OCI-LY7 (cell line): Measurements from ENCODE around the gene MCCD1. TPM values are rescaled to one million over a fixed set of nuclear protein-coding genes. Genes with fewer than 3 reads are reported as not detected.

Experiments used
- BruUV-seq: library from RNA; stranded (reverse); fragments of 400-500 nt; replicated peaks from 2 replicates; lab custom pipeline; 2021; lab: Mats Ljungman, UMichigan
- CTCF ChIA-PET: fragments of 300-600 bp; sonication (Branson Sonifier 250); formaldehyde crosslinking; loops from one replicate; lab custom pipeline; 2022; ENCODE audit warnings: antibody characterized with exemption; ENCODE audit not compliant: unreplicated experiment; lab: Charles Lee
- POLR2A ChIA-PET: fragments of 300-600 bp; sonication (Branson Sonifier 250); formaldehyde crosslinking; loops from one replicate; lab custom pipeline; 2022; ENCODE audit warnings: antibody characterized with exemption; lab: Charles Lee
- DNase-seq: peaks from one replicate; pipeline ENCODE4 v3.0.0-alpha.2; 2015; ENCODE audit warnings: low spot score
- H2AFZ ChIP-seq: fragments of 200-600 bp; sonication (generic), shearing (Covaris generic); 2 replicates; pipeline ENCODE4 v1.6.1; 2014; ENCODE audit warnings: mild to moderate bottlenecking, antibody characterized with exemption, low read length, moderate library complexity
- H3K27ac ChIP-seq: fragments of 200-600 bp; sonication (generic); 2 replicates; pipeline ENCODE4 v1.5.1; 2014; ENCODE audit warnings: mixed run types, low read depth, mild to moderate bottlenecking, moderate library complexity, low read length, inconsistent platforms; ENCODE audit not compliant: poor library complexity, severe bottlenecking
- H3K36me3 ChIP-seq: fragments of 200-600 bp; sonication (generic); 2 replicates; pipeline ENCODE4 v1.6.1; 2014; ENCODE audit warnings: mild to moderate bottlenecking, antibody characterized with exemption, low read length, moderate library complexity, mixed read lengths; ENCODE audit not compliant: insufficient read depth
- H3K4me1 ChIP-seq: fragments of 200-600 bp; sonication (generic); 2 replicates; pipeline ENCODE4 v1.5.1; 2014; ENCODE audit warnings: mild to moderate bottlenecking, low read length; ENCODE audit not compliant: insufficient read depth, poor library complexity, severe bottlenecking
- H3K4me2 ChIP-seq: fragments of 200-600 bp; sonication (generic); 2 replicates; pipeline ENCODE4 v1.6.1; 2014; ENCODE audit warnings: mild to moderate bottlenecking, low read length
- H3K4me3 ChIP-seq: fragments of 200-600 bp; sonication (generic); 2 replicates; pipeline ENCODE4 v1.5.1; 2014; ENCODE audit warnings: mild to moderate bottlenecking, low read depth, low read length; ENCODE audit not compliant: poor library complexity, severe bottlenecking
- H3K79me2 ChIP-seq: fragments of 200-600 bp; sonication (generic); 2 replicates; pipeline ENCODE4 v1.6.1; 2016; ENCODE audit warnings: low read depth, mild to moderate bottlenecking, low read length, moderate library complexity, mixed read lengths; ENCODE audit not compliant: insufficient read depth
- H3K9me2 ChIP-seq: fragments of 200-600 bp; sonication (generic); 2 replicates; pipeline ENCODE4 v1.6.1; 2016; ENCODE audit warnings: mild to moderate bottlenecking, low read length, mixed read lengths; ENCODE audit not compliant: insufficient read depth
- H3K9me3 ChIP-seq: fragments of 200-600 bp; sonication (generic); 2 replicates; pipeline ENCODE4 v1.6.1; 2014; ENCODE audit warnings: mild to moderate bottlenecking, mixed run types, low read length, mixed read lengths
- H4K20me1 ChIP-seq: fragments of 200-600 bp; sonication (generic); 2 replicates; pipeline ENCODE4 v1.6.1; 2014; ENCODE audit warnings: mild to moderate bottlenecking, antibody characterized with exemption, low read length, moderate library complexity, mixed read lengths; ENCODE audit not compliant: insufficient read depth
- EZH2phosphoT487 ChIP-seq: fragments of 200-600 bp; sonication (generic); IDR thresholded peaks from 2 replicates; pipeline ENCODE4 v1.6.1; 2018; ENCODE audit warnings: low read depth, borderline replicate concordance, mild to moderate bottlenecking, mixed run types, antibody characterized with exemption, low read length, moderate library complexity, mixed read lengths
- intact Hi-C: fragments of 100-400 bp; cut with micrococcal nuclease; formaldehyde crosslinking; loops from one replicate; pipeline ENCODE4 v1.10.0; 2022; ENCODE audit not compliant: unreplicated experiment
- small RNA-seq: library from RNA; depleted of rRNA; stranded (forward); fragments of <200 nt; gene quantifications from one replicate; pipeline ENCODE3, GENCODE V24; 2014
- total RNA-seq, 2 experiments: library from RNA; depleted of rRNA in 1 of 2; stranded (reverse); fragments of >200 nt in 1 of 2; shearing (Covaris generic) in 1 of 2; gene quantifications; 2 replicates each; pipeline ENCODE4 v1.2.3, GENCODE V29; 2014 to 2022
- TF ChIP-seq, protein P1 (sequence below): fragments of 200-600 bp; sonication (generic); conservative IDR thresholded peaks from 2 replicates; pipeline ENCODE4 v1.5.1; 2014; ENCODE audit warnings: mild to moderate bottlenecking, antibody characterized with exemption, low read length, moderate library complexity, mixed read lengths

MCCD1 gene
- total RNA-seq, 2 experiments from 2014 or later = not detected

DNA sequence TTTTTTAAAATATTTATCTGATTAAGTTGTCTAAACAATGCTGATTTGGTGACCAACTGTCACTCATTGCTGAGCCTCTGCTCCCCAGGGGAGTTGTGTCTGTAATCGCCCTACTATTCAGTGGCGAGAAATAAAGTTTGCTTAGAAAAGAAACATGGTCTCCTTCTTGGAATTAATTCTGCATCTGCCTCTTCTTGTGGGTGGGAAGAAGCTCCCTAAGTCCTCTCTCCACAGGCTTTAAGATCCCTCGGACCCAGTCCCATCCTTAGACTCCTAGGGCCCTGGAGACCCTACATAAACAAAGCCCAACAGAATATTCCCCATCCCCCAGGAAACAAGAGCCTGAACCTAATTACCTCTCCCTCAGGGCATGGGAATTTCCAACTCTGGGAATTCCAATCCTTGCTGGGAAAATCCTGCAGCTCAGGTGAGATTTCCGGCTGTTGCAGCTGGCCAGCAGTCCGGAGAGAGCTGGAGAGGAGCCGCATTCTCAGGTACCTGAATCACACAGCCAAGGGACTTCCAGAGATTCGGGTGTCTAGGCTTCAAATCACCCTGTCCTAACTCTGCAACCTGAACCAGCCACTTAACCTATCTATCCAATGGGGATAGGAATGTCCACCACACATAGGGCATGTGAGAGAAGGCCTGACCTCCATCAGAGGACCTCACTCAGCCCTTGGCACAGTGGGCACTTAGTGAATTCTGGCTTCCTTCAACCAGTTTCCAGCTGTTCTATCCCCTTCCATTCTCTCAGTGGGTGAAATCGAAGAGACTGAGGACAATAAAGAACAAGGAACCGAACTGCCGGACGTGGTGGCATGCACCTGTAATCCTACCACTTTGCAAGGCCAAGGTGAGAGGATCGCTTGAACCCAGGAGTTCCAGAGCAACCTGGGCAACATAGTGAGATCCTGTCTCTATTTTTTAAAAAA lies 49.7 kb downstream of the MCCD1 start:
- BruUV-seq = no TSS peak
- Histone ChIP-seq H3K4me3 (no peak overlapping the region), H2AFZ (no peak overlapping the region), H3K36me3 (peaks cover 13% of the 10 kb centered on the region; the same call in 1 of the 2 replicates), H3K27ac (no peak overlapping the region), H3K4me2 (peak overlapping the region; percentile 23; the same call in 1 of the 2 replicates), H3K79me2 (peaks cover 15% of the 10 kb centered on the region; the same call in 1 of the 2 replicates), H3K9me3 (no peaks in the 10 kb centered on the region), H3K4me1 (peaks cover 79% of the 10 kb centered on the region), H4K20me1 (no peaks in the 10 kb centered on the region), H3K9me2 (no peaks in the 10 kb centered on the region)
- POLR2A ChIA-PET = interaction anchor here (1.0 to 1.9 kb wide), 6 partner anchors 9 to 37 kb away, joined by 3 to 5 read pairs (median 3); partner anchors contain the start of genes DDX39B and NCR3
- no peak for DNase-seq
- intact Hi-C loops = no loop called here
- CTCF ChIA-PET = interaction anchor here (0.5 kb wide), 2 partner anchors 23 to 28 kb away, joined by 4 to 5 read pairs; no protein-coding TSS in a partner anchor
- TF ChIP-seq, protein P1, sequence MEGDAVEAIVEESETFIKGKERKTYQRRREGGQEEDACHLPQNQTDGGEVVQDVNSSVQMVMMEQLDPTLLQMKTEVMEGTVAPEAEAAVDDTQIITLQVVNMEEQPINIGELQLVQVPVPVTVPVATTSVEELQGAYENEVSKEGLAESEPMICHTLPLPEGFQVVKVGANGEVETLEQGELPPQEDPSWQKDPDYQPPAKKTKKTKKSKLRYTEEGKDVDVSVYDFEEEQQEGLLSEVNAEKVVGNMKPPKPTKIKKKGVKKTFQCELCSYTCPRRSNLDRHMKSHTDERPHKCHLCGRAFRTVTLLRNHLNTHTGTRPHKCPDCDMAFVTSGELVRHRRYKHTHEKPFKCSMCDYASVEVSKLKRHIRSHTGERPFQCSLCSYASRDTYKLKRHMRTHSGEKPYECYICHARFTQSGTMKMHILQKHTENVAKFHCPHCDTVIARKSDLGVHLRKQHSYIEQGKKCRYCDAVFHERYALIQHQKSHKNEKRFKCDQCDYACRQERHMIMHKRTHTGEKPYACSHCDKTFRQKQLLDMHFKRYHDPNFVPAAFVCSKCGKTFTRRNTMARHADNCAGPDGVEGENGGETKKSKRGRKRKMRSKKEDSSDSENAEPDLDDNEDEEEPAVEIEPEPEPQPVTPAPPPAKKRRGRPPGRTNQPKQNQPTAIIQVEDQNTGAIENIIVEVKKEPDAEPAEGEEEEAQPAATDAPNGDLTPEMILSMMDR = no peak
- TF ChIP-seq EZH2phosphoT487 = no peak

DNA sequence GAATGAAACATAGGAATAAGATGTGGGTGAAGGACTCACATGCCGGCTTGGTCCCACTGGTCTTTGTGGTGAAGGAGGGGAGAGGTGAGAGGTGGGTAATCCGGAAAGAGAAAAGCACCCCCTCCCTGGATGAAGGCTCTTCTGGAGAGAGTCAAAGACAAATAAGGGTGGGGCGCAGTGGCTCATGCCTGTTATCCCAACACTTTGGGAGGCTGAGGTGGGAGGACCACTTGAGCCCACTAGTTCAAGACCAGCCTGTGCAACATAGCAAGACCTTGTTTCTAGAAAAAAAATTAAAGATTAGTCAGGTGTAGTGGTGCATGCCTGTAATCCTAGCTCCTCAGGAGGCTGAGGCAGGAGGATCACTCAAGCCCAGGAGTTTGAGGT lies 50.4 kb downstream of the MCCD1 start:
- TF ChIP-seq EZH2phosphoT487 = no peak
- TF ChIP-seq, protein P1 = no peak
- H3K36me3 ChIP-seq = peaks cover 13% of the 10 kb centered on the region; the same call in 1 of the 2 replicates
- no TSS peak for BruUV-seq
- no peaks in the 10 kb centered on the region for H3K9me2 ChIP-seq
- no peak overlapping the region for H2AFZ ChIP-seq
- H4K20me1 ChIP-seq = no peaks in the 10 kb centered on the region
- no peak overlapping the region for H3K27ac ChIP-seq
- H3K4me1 ChIP-seq = peaks cover 79% of the 10 kb centered on the region
- peaks cover 15% of the 10 kb centered on the region; the same call in 1 of the 2 replicates for H3K79me2 ChIP-seq
- CTCF ChIA-PET = no interaction called here
- intact Hi-C loops = no loop called here
- H3K4me2 ChIP-seq = no peak overlapping the region
- no peak for DNase-seq
- no peak overlapping the region for H3K4me3 ChIP-seq
- no peaks in the 10 kb centered on the region for H3K9me3 ChIP-seq
- POLR2A ChIA-PET = interaction anchor here (1.3 kb wide), 1 partner anchor 9 kb away, joined by 3 read pairs; no protein-coding TSS in a partner anchor

Small RNA genes within 50 kb of the gene (small RNA-seq; reads per million reads assigned to genes)
- not detected for gene AL663061.1
- gene RF00019 = not detected
- gene SNORD117 = 117 reads per million, percentile 99 among the genes with 10 or more reads in this experiment
- gene SNORD84 = not detected

Other genes starting within 250 kb of the MCCD1 start
- 223 and 258 TPM in 2 replicates for gene HLA-B, start 171.8 kb upstream of the MCCD1 start, total RNA-seq (2014; rRNA removed; shearing (Covaris generic))
- 238 and 309 TPM in 2 replicates for gene HLA-B, start 171.8 kb upstream of the MCCD1 start, total RNA-seq (2022)
- 11.9 and 15.3 TPM in 2 replicates for gene MICA, start 125.4 kb upstream of the MCCD1 start, total RNA-seq (2014; rRNA removed; shearing (Covaris generic))
- gene MICA, start 125.4 kb upstream of the MCCD1 start, total RNA-seq (2022) = 8.3 and 9.9 TPM in 2 replicates
- 24.2 and 26.3 TPM in 2 replicates for gene MICB, start 30.8 kb upstream of the MCCD1 start, total RNA-seq (2014; rRNA removed; shearing (Covaris generic))
- 32.4 and 33.9 TPM in 2 replicates for gene MICB, start 30.8 kb upstream of the MCCD1 start, total RNA-seq (2022)
- 736 and 747 TPM in 2 replicates for gene DDX39B, start 13.0 kb downstream of the MCCD1 start, total RNA-seq (2014; rRNA removed; shearing (Covaris generic))
- gene DDX39B, start 13.0 kb downstream of the MCCD1 start, total RNA-seq (2022) = 478 and 481 TPM in 2 replicates
- gene ATP6V1G2, start 17.6 kb downstream of the MCCD1 start, total RNA-seq (2014; rRNA removed; shearing (Covaris generic)) = 3.8 and 4.2 TPM in 2 replicates
- 14.1 and 15.9 TPM in 2 replicates for gene ATP6V1G2, start 17.6 kb downstream of the MCCD1 start, total RNA-seq (2022)
- gene NFKBIL1, start 18.6 kb downstream of the MCCD1 start, total RNA-seq (2014; rRNA removed; shearing (Covaris generic)) = 17.1 and 21.8 TPM in 2 replicates
- gene NFKBIL1, start 18.6 kb downstream of the MCCD1 start, total RNA-seq (2022) = 22.7 and 23.2 TPM in 2 replicates
- gene LTA, start 43.3 kb downstream of the MCCD1 start, total RNA-seq (2014; rRNA removed; shearing (Covaris generic)) = 0.98 and 1.1 TPM in 2 replicates
- 4.1 and 4.3 TPM in 2 replicates for gene LTA, start 43.3 kb downstream of the MCCD1 start, total RNA-seq (2022)
- 1.7 and 3.5 TPM in 2 replicates for gene TNF, start 46.6 kb downstream of the MCCD1 start, total RNA-seq (2014; rRNA removed; shearing (Covaris generic))
- gene TNF, start 46.6 kb downstream of the MCCD1 start, total RNA-seq (2022) = 2.5 TPM in 2 replicates
- 36.5 and 46.8 TPM in 2 replicates for gene LTB, start 53.5 kb downstream of the MCCD1 start, total RNA-seq (2014; rRNA removed; shearing (Covaris generic))
- gene LTB, start 53.5 kb downstream of the MCCD1 start, total RNA-seq (2022) = 36.9 and 39.2 TPM in 2 replicates
- 1.2 and 3.0 TPM in 2 replicates for gene LST1, start 57.3 kb downstream of the MCCD1 start, total RNA-seq (2014; rRNA removed; shearing (Covaris generic))
- 4.2 and 4.9 TPM in 2 replicates for gene LST1, start 57.3 kb downstream of the MCCD1 start, total RNA-seq (2022)
- gene NCR3, start 64.0 kb downstream of the MCCD1 start, total RNA-seq (2014; rRNA removed; shearing (Covaris generic)) = 1.6 TPM in 1 of 2 replicates, not detected in the other
- gene NCR3, start 64.0 kb downstream of the MCCD1 start, total RNA-seq (2022) = 0.74 and 2.0 TPM in 2 replicates
- gene AIF1, start 86.3 kb downstream of the MCCD1 start, total RNA-seq (2014; rRNA removed; shearing (Covaris generic)) = 15.3 and 22.0 TPM in 2 replicates
- 16.3 and 17.2 TPM in 2 replicates for gene AIF1, start 86.3 kb downstream of the MCCD1 start, total RNA-seq (2022)
- 113 and 156 TPM in 2 replicates for gene PRRC2A, start 91.8 kb downstream of the MCCD1 start, total RNA-seq (2014; rRNA removed; shearing (Covaris generic))
- 355 and 379 TPM in 2 replicates for gene PRRC2A, start 91.8 kb downstream of the MCCD1 start, total RNA-seq (2022)
- gene BAG6, start 123.7 kb downstream of the MCCD1 start, total RNA-seq (2014; rRNA removed; shearing (Covaris generic)) = 191 and 233 TPM in 2 replicates
- gene BAG6, start 123.7 kb downstream of the MCCD1 start, total RNA-seq (2022) = 320 and 323 TPM in 2 replicates
- 0.13 and 1.5 TPM in 2 replicates for gene APOM, start 126.9 kb downstream of the MCCD1 start, total RNA-seq (2014; rRNA removed; shearing (Covaris generic))
- gene APOM, start 126.9 kb downstream of the MCCD1 start, total RNA-seq (2022) = 2.1 and 3.6 TPM in 2 replicates
- gene C6orf47, start 131.8 kb downstream of the MCCD1 start, total RNA-seq (2014; rRNA removed; shearing (Covaris generic)) = 17.5 and 18.5 TPM in 2 replicates
- gene C6orf47, start 131.8 kb downstream of the MCCD1 start, total RNA-seq (2022) = 16.7 and 17.4 TPM in 2 replicates
- gene GPANK1, start 136.0 kb downstream of the MCCD1 start, total RNA-seq (2014; rRNA removed; shearing (Covaris generic)) = 34.3 and 50.9 TPM in 2 replicates
- 38.8 and 40.7 TPM in 2 replicates for gene GPANK1, start 136.0 kb downstream of the MCCD1 start, total RNA-seq (2022)
- 207 and 230 TPM in 2 replicates for gene CSNK2B, start 137.1 kb downstream of the MCCD1 start, total RNA-seq (2014; rRNA removed; shearing (Covaris generic))
- 245 and 254 TPM in 2 replicates for gene CSNK2B, start 137.1 kb downstream of the MCCD1 start, total RNA-seq (2022)
- 12.3 and 15.9 TPM in 2 replicates for gene LY6G5B, start 141.0 kb downstream of the MCCD1 start, total RNA-seq (2014; rRNA removed; shearing (Covaris generic))
- 28.7 and 32.0 TPM in 2 replicates for gene LY6G5B, start 141.0 kb downstream of the MCCD1 start, total RNA-seq (2022)
- 1.6 and 1.8 TPM in 2 replicates for gene LY6G5C, start 152.1 kb downstream of the MCCD1 start, total RNA-seq (2014; rRNA removed; shearing (Covaris generic))
- 2.5 and 3.5 TPM in 2 replicates for gene LY6G5C, start 152.1 kb downstream of the MCCD1 start, total RNA-seq (2022)
- gene ABHD16A, start 174.4 kb downstream of the MCCD1 start, total RNA-seq (2014; rRNA removed; shearing (Covaris generic)) = 28.6 and 34.8 TPM in 2 replicates
- 32.7 and 35.2 TPM in 2 replicates for gene ABHD16A, start 174.4 kb downstream of the MCCD1 start, total RNA-seq (2022)
- gene LY6G6F, start 177.9 kb downstream of the MCCD1 start, total RNA-seq (2014; rRNA removed; shearing (Covaris generic)) = not detected in 2 replicates
- gene LY6G6F, start 177.9 kb downstream of the MCCD1 start, total RNA-seq (2022) = not detected in 2 replicates
- gene LY6G6D, start 186.4 kb downstream of the MCCD1 start, total RNA-seq (2014; rRNA removed; shearing (Covaris generic)) = not detected in 2 replicates
- gene LY6G6D, start 186.4 kb downstream of the MCCD1 start, total RNA-seq (2022) = not detected in 2 replicates
- not detected in 2 replicates for gene LY6G6C, start 192.8 kb downstream of the MCCD1 start, total RNA-seq (2014; rRNA removed; shearing (Covaris generic))
- gene LY6G6C, start 192.8 kb downstream of the MCCD1 start, total RNA-seq (2022) = not detected in 2 replicates
- not detected in 2 replicates for gene MPIG6B, start 194.4 kb downstream of the MCCD1 start, total RNA-seq (2014; rRNA removed; shearing (Covaris generic))
- gene MPIG6B, start 194.4 kb downstream of the MCCD1 start, total RNA-seq (2022) = not detected in 2 replicates
- 14.0 and 20.6 TPM in 2 replicates for gene DDAH2, start 200.3 kb downstream of the MCCD1 start, total RNA-seq (2014; rRNA removed; shearing (Covaris generic))
- gene DDAH2, start 200.3 kb downstream of the MCCD1 start, total RNA-seq (2022) = 20.4 and 26.4 TPM in 2 replicates
- 376 and 413 TPM in 2 replicates for gene CLIC1, start 207.6 kb downstream of the MCCD1 start, total RNA-seq (2014; rRNA removed; shearing (Covaris generic))
- 314 and 318 TPM in 2 replicates for gene CLIC1, start 207.6 kb downstream of the MCCD1 start, total RNA-seq (2022)
- gene MSH5, start 211.0 kb downstream of the MCCD1 start, total RNA-seq (2014; rRNA removed; shearing (Covaris generic)) = 104 and 108 TPM in 2 replicates
- 218 and 258 TPM in 2 replicates for gene MSH5, start 211.0 kb downstream of the MCCD1 start, total RNA-seq (2022)
- 31.3 and 47.1 TPM in 2 replicates for gene SAPCD1, start 233.7 kb downstream of the MCCD1 start, total RNA-seq (2014; rRNA removed; shearing (Covaris generic))
- gene SAPCD1, start 233.7 kb downstream of the MCCD1 start, total RNA-seq (2022) = 53.5 and 66.8 TPM in 2 replicates
- gene VWA7, start 248.4 kb downstream of the MCCD1 start, total RNA-seq (2014; rRNA removed; shearing (Covaris generic)) = 2.1 and 2.2 TPM in 2 replicates
- 3.7 and 6.5 TPM in 2 replicates for gene VWA7, start 248.4 kb downstream of the MCCD1 start, total RNA-seq (2022)